NCI-H446 treated with DMSO at 0.1 percent for 48 hours (cell line): ENCODE measurements around the gene IL6R.
"Not testable (repeated sequence)": the region's sequence is repeated elsewhere in the genome, so short reads cannot be mapped to it uniquely, and the experiment has no call there.

ENCODE experiments used
- DNase-seq: peaks from one replicate; lab custom pipeline; 2025; lab: John Stamatoyannopoulos, UW

Gene IL6R

GRCh38 chr1:154483941-154484803 is 79.0 kb downstream of the IL6R start:
- DNase-seq = no peak

GRCh38 chr1:154485106-154485505 is 80.0 kb downstream of the IL6R start:
- DNase-seq = no peak

GRCh38 chr1:154485910-154486496 is 80.9 kb downstream of the IL6R start:
- DNase-seq = no peak

GRCh38 chr1:154486756-154487155 is 81.6 kb downstream of the IL6R start:
- DNase-seq = not testable (repeated sequence)

- DNase-seq = no peak
Observed at GRCh38 chr1:154488922-154489321, 83.8 kb downstream of the IL6R start.

GRCh38 chr1:154489695-154490274 is 84.6 kb downstream of the IL6R start:
- no peak for DNase-seq

GRCh38 chr1:154490317-154490716 is 85.2 kb downstream of the IL6R start:
- no peak for DNase-seq

GRCh38 chr1:154492115-154492514 is 87.0 kb downstream of the IL6R start:
- DNase-seq = no peak

GRCh38 chr1:154493276-154493675 is 88.1 kb downstream of the IL6R start:
- DNase-seq = no peak

GRCh38 chr1:154495496-154496273 is 90.5 kb downstream of the IL6R start:
- DNase-seq = no peak

- DNase-seq = no peak
Observed at GRCh38 chr1:154496383-154496782, 91.2 kb downstream of the IL6R start.

- no peak for DNase-seq
Observed at GRCh38 chr1:154497026-154497806, 92.1 kb downstream of the IL6R start.

- DNase-seq = no peak
Observed at GRCh38 chr1:154499446-154499845, 94.3 kb downstream of the IL6R start.

- DNase-seq = no peak
Observed at GRCh38 chr1:154500533-154500932, 95.4 kb downstream of the IL6R start.

- no peak for DNase-seq
Observed at GRCh38 chr1:154501423-154502065, 96.4 kb downstream of the IL6R start.

GRCh38 chr1:154502066-154502743 is 97.1 kb downstream of the IL6R start, which contains the start of the genes SHE and TDRD10:
Gene SHE (minus strand): TSS chr1:154502412. CDS start chr1:154502026, 386 bp downstream.
Gene TDRD10 (plus strand): TSS chr1:154502219. CDS start chr1:154506904, 4,685 bp downstream.
- no peak for DNase-seq

- no peak for DNase-seq
Observed at GRCh38 chr1:154502744-154503115, 97.6 kb downstream of the IL6R start.

GRCh38 chr1:154503898-154504297 is 98.8 kb downstream of the IL6R start:
- no peak for DNase-seq

- DNase-seq = no peak
Observed at GRCh38 chr1:154512760-154513159, 107.6 kb downstream of the IL6R start.

GRCh38 chr1:154514066-154514553 is 109.0 kb downstream of the IL6R start:
- DNase-seq = no peak
